Bronchial smooth muscle cell (primary cell): Measurements from ENCODE around the gene PRSS22. TPM values are rescaled to one million over a fixed set of nuclear protein-coding genes. Genes with fewer than 3 reads are reported as not detected.

Experiments
- total RNA-seq: library from RNA; depleted of rRNA; stranded (reverse); fragments of >200 nt; gene quantifications from 2 replicates; pipeline ENCODE4 v1.2.1, GENCODE V29; 2014

The PRSS22 gene
- total RNA-seq, result not detected in 2 replicates

GRCh38 chr16:2857451-2858244, at the start of gene PRSS22:
Gene PRSS22, minus strand, starts transcription at chr16:2858170. Its CDS starts 66 bp downstream, at chr16:2858104.

DNA sequence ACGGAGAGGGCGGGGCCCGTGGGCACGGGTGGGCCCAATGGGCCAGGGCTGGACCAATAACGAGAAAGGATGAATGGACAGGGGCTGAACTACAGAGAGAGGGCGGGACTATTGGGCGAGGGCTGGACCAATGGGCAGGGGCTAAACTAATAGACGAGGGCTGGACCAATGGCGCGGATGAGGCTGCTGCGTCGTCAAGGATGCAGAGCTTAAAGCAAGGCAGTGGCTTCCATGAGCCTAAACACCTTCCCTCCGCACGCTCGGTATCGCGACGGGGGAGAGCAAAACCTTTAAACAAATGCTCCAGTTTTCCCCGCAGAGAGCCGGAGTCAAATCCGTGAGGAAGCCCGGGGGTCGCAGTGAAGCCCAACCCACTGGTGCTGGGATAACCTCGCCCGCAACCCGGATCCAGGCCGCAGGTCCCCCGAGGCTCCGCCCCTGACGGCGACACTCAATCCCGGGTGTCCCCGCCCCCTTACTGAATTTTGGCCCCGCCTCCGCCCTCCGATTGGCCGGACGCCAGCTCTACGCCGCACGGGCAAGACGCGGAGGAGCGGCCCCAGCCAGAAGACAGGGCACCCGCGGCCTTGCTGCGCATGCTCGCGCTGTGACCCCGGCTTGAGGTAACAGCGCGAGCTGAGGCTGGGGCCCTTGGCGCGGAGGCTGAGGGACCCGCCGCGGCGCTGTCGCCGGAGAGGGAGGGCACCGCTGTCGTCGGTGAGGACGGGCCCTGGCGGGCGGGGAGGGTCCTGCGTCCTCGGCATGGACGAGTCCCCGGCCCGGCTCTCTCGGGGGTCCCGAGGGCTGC, 24.9 kb upstream of the PRSS22 start, which contains the start of gene FLYWCH2:
Gene FLYWCH2 (plus strand): TSS at position 566 of the 808 bp plus-strand sequence. CDS start 13,235 bp downstream, outside the sequence.

DNA sequence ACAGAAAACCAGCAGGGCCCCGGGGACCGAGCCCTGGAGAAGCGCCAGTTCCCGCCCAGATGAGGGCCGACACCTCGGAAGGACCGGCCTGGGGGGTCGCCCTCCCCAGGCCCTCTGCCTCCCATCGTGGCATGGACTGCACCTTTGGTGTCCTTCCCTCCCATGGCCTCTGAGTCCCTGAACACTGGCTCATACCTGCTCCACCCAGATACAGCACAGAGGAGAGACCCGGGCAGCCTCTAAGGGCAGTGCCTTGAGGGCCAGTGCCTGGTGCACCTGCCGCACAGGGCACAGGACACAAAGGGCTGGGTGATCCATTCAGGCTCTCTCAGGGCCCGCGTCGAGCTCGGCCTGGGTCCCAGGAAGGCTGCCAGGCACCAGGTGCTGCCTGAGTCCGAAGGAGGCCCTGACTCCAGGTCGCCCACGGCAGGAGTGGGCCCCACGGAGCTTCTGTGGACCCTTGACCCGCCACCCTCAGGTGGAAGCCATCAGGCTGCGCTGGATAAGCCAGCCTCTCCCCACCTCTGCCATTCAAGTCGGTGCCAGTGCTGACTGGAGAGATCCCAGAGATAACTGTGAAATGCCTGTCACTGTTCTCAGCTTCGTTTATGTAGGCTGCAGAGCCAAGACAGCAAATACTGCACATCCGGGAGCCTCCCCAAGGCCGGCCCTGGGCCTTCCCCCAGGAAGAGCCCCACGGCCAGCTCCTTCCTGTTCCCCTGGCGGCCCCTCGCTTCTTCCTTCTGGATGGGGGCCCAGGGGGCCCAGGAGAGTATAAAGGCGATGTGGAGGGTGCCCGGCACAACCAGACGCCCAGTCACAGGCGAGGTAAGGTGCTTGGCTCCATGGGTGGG, 28.2 kb downstream of the PRSS22 start, which contains the start of gene ZG16B:
Gene ZG16B (plus strand): TSS at position 803 of the 854 bp plus-strand sequence. CDS start 139 bp downstream, outside the sequence.

GRCh38 chr16:2816751-2817339, 41.1 kb downstream of the PRSS22 start, which contains the start of gene PRSS21:
Gene PRSS21, plus strand, starts transcription at chr16:2817237. Its CDS starts 32 bp downstream, at chr16:2817269.

Other genes with a start within 250 kb of the PRSS22 start
- gene KCTD5, start 175.6 kb downstream of the PRSS22 start, total RNA-seq, result 11.7 and 13.7 TPM in 2 replicates
- gene PRSS27, start 137.9 kb downstream of the PRSS22 start, total RNA-seq, result 0.69 and 1.1 TPM in 2 replicates
- 41.0 and 43.3 TPM in 2 replicates for gene SRRM2, start 105.5 kb downstream of the PRSS22 start, total RNA-seq
- 762 and 829 TPM in 2 replicates for gene ELOB, start 80.9 kb downstream of the PRSS22 start, total RNA-seq
- not detected in 2 replicates for gene PRSS33, start 70.6 kb downstream of the PRSS22 start, total RNA-seq
- gene PRSS41, start 59.7 kb downstream of the PRSS22 start, total RNA-seq, result not detected in 2 replicates
- 1.6 TPM in 1 of 2 replicates, not detected in the other for gene PRSS21, start 40.9 kb downstream of the PRSS22 start, total RNA-seq
- 0.16 TPM in 1 of 2 replicates, not detected in the other for gene ZG16B, start 27.9 kb downstream of the PRSS22 start, total RNA-seq
- 47.5 and 62.6 TPM in 2 replicates for gene FLYWCH2, start 25.0 kb upstream of the PRSS22 start, total RNA-seq
- 38.0 and 47.9 TPM in 2 replicates for gene FLYWCH1, start 53.8 kb upstream of the PRSS22 start, total RNA-seq
- gene KREMEN2, start 106.1 kb upstream of the PRSS22 start, total RNA-seq, result under 0.01 TPM in 1 of 2 replicates, not detected in the other
- 0.79 and 1.1 TPM in 2 replicates for gene PAQR4, start 111.2 kb upstream of the PRSS22 start, total RNA-seq
- gene PKMYT1, start 122.3 kb upstream of the PRSS22 start, total RNA-seq, result 1.1 TPM in 1 of 2 replicates, not detected in the other
- under 0.01 TPM in 1 of 2 replicates, not detected in the other for gene CLDN9, start 154.8 kb upstream of the PRSS22 start, total RNA-seq
- gene CLDN6, start 160.0 kb upstream of the PRSS22 start, total RNA-seq, result 0.09 and 0.16 TPM in 2 replicates
- 49.5 and 111 TPM in 2 replicates for gene TNFRSF12A, start 162.2 kb upstream of the PRSS22 start, total RNA-seq
- 16.8 and 30.7 TPM in 2 replicates for gene HCFC1R1, start 165.8 kb upstream of the PRSS22 start, total RNA-seq
- gene THOC6, start 165.9 kb upstream of the PRSS22 start, total RNA-seq, result 17.8 and 20.2 TPM in 2 replicates
- 0.17 and 0.32 TPM in 2 replicates for gene BICDL2, start 178.8 kb upstream of the PRSS22 start, total RNA-seq
- under 0.01 TPM in 1 of 2 replicates, not detected in the other for gene MMP25, start 188.4 kb upstream of the PRSS22 start, total RNA-seq
- 2.7 and 5.2 TPM in 2 replicates for gene IL32, start 207.5 kb upstream of the PRSS22 start, total RNA-seq
- gene ZSCAN10, start 241.1 kb upstream of the PRSS22 start, total RNA-seq, result not detected in 2 replicates